Pons (tissue), 1 donor: ENCODE results near the gene OR4S1.
A peak's percentile ranks its signal among the peaks of the same experiment; 100 is the strongest.
"Not testable (repeated sequence)": the region's sequence is repeated elsewhere in the genome, so short reads cannot be mapped to it uniquely, and the experiment has no call there.

ENCODE experiments used
- DNase-seq: peaks from one replicate; pipeline ENCODE4 v3.0.0-alpha.2; 2016; ENCODE audit warnings: low spot score

OR4S1 gene

GRCh38 chr11:48305923-48306322 lies at the start of gene OR4S1:
OR4S1 (plus strand) TSS chr11:48306223; CDS start chr11:48306223, 0 bp downstream.
- no peak for DNase-seq

GRCh38 chr11:48261600-48261999 lies 44.4 kb upstream of the OR4S1 start:
- no peak for DNase-seq

GRCh38 chr11:48263423-48263911 lies 42.6 kb upstream of the OR4S1 start, which contains the start of gene OR4X1:
OR4X1 (plus strand) TSS chr11:48263861; CDS start chr11:48263861, 0 bp downstream.
- no peak for DNase-seq

- no peak for DNase-seq
These were observed 35.4 kb upstream of the OR4S1 start for GRCh38 chr11:48270621-48271020.

GRCh38 chr11:48272606-48273005 lies 33.4 kb upstream of the OR4S1 start:
- DNase-seq = no peak

GRCh38 chr11:48307760-48308386 lies 1.9 kb downstream of the OR4S1 start:
- DNase-seq = peak; percentile 81

GRCh38 chr11:48313590-48313989 lies 7.6 kb downstream of the OR4S1 start:
- not testable (repeated sequence) for DNase-seq

- not testable (repeated sequence) for DNase-seq
These were observed 13.8 kb downstream of the OR4S1 start for GRCh38 chr11:48319813-48320212.

GRCh38 chr11:48324620-48325019 lies 18.6 kb downstream of the OR4S1 start, which contains the start of gene OR4C3:
OR4C3 (plus strand) TSS chr11:48324920; CDS start chr11:48325022, 102 bp downstream.
- not testable (repeated sequence) for DNase-seq

GRCh38 chr11:48341466-48341865 lies 35.4 kb downstream of the OR4S1 start:
- no peak for DNase-seq

- not testable (repeated sequence) for DNase-seq
These were observed 36.5 kb downstream of the OR4S1 start for GRCh38 chr11:48342505-48342904.

- DNase-seq = not testable (repeated sequence)
These were observed 40.3 kb downstream of the OR4S1 start for GRCh38 chr11:48346286-48346685.

GRCh38 chr11:48354013-48354412 lies 48.0 kb downstream of the OR4S1 start:
- no peak for DNase-seq

GRCh38 chr11:48354677-48355076 lies 48.7 kb downstream of the OR4S1 start:
- DNase-seq = no peak
